IMR-90 (cell line): ENCODE results near the gene FNBP1. TPM values are rescaled to one million over a fixed set of nuclear protein-coding genes. Genes with fewer than 3 reads are reported as not detected.
A peak's percentile ranks its signal among the peaks of the same experiment; 100 is the strongest.

Experiments
- ATAC-seq: fragments of 200-7000 bp; cut with Tn5 transposase; 2 replicates; pipeline ENCODE4 v1.9.1; 2020; ENCODE audit warnings: low read depth, mild to moderate bottlenecking, moderate library complexity
- BruUV-seq: library from RNA; stranded (reverse); fragments of 400-500 nt; replicated peaks from 2 replicates; lab custom pipeline; 2021; lab: Mats Ljungman, UMichigan
- CTCF ChIA-PET: fragments of 300-600 bp; formaldehyde crosslinking; extraction: SDS; loops from one replicate; lab custom pipeline; 2021; ENCODE audit warnings: antibody characterized with exemption; lab: Yijun Ruan, JAX
- POLR2A ChIA-PET: fragments of 300-600 bp; sonication (Branson Sonifier 250); formaldehyde crosslinking; loops from one replicate; lab custom pipeline; 2022; ENCODE audit warnings: antibody characterized with exemption; ENCODE audit not compliant: unreplicated experiment; lab: Charles Lee
- DNase-seq: peaks from one replicate; pipeline ENCODE4 v3.0.0; 2013
- H2AFZ ChIP-seq: replicated peaks from 2 replicates; pipeline ENCODE3; 2013; ENCODE audit warnings: low read length, mild to moderate bottlenecking; ENCODE audit not compliant: poor library complexity
- H2AK5ac ChIP-seq: 2 replicates; pipeline ENCODE4 v1.6.1; 2013; ENCODE audit warnings: low read depth, low read length, inconsistent platforms
- H2AK9ac ChIP-seq: replicated peaks from 2 replicates; pipeline ENCODE3; 2013; ENCODE audit warnings: mild to moderate bottlenecking, low read depth, low read length, moderate library complexity; ENCODE audit not compliant: poor library complexity
- H2BK120ac ChIP-seq: 2 replicates; pipeline ENCODE4 v1.6.1; 2013; ENCODE audit warnings: low read depth, low read length, inconsistent platforms
- H2BK15ac ChIP-seq: 3 replicates; pipeline ENCODE4 v1.6.1; 2013; ENCODE audit warnings: low read depth, low read length, inconsistent platforms
- H2BK20ac ChIP-seq: 2 replicates; pipeline ENCODE4 v1.6.1; 2013; ENCODE audit warnings: low read depth, mild to moderate bottlenecking, inconsistent platforms, low read length, moderate library complexity
- H2BK5ac ChIP-seq: 2 replicates; pipeline ENCODE4 v1.6.1; 2013; ENCODE audit warnings: mild to moderate bottlenecking, low read depth, low read length, inconsistent platforms; ENCODE audit not compliant: poor library complexity, severe bottlenecking
- H3K14ac ChIP-seq: replicated peaks from 2 replicates; pipeline ENCODE4 v1.6.1; 2013; ENCODE audit warnings: low read depth, low read length, inconsistent platforms
- H3K18ac ChIP-seq: 2 replicates; pipeline ENCODE4 v1.6.1; 2013; ENCODE audit warnings: low read depth, low read length, control low read depth
- H3K23ac ChIP-seq: 2 replicates; pipeline ENCODE4 v1.6.1; 2013; ENCODE audit warnings: low read depth, low read length, inconsistent platforms
- H3K27ac ChIP-seq: 2 replicates; pipeline ENCODE4 v1.5.1; 2013; ENCODE audit warnings: mild to moderate bottlenecking, control low read depth, low read length; ENCODE audit not compliant: insufficient read depth
- H3K27me3 ChIP-seq: 2 replicates; pipeline ENCODE4 v1.6.1; 2013; ENCODE audit warnings: low read length; ENCODE audit not compliant: control insufficient read depth, insufficient read depth
- H3K36me3 ChIP-seq: 2 replicates; pipeline ENCODE4 v1.6.1; 2013; ENCODE audit warnings: low read length, mixed read lengths; ENCODE audit not compliant: control insufficient read depth, insufficient read depth
- H3K4ac ChIP-seq: 2 replicates; pipeline ENCODE4 v1.6.1; 2013; ENCODE audit warnings: low read depth, low read length, inconsistent platforms
- H3K4me1 ChIP-seq: 2 replicates; pipeline ENCODE4 v1.6.1; 2013; ENCODE audit warnings: low read length, mixed read lengths; ENCODE audit not compliant: control insufficient read depth, insufficient read depth
- H3K4me2 ChIP-seq: 2 replicates; pipeline ENCODE4 v1.6.1; 2013; ENCODE audit warnings: low read depth, mild to moderate bottlenecking, control low read depth, low read length, moderate library complexity
- H3K4me3 ChIP-seq: 2 replicates; pipeline ENCODE4 v1.5.1; 2013; ENCODE audit warnings: low read depth, mild to moderate bottlenecking, control low read depth, low read length, moderate library complexity; ENCODE audit not compliant: insufficient read depth
- H3K56ac ChIP-seq: 2 replicates; pipeline ENCODE4 v1.6.1; 2013; ENCODE audit warnings: low read length, inconsistent platforms; ENCODE audit not compliant: insufficient read depth; ENCODE audit errors: extremely low read depth
- H3K79me1 ChIP-seq, 2 experiments: 2 replicates each; pipeline ENCODE4 v1.6.1; 2013; ENCODE audit warnings: low read length in 2 of 2, inconsistent platforms in 1 of 2, low read depth in 1 of 2
- H3K9ac ChIP-seq: 2 replicates; pipeline ENCODE4 v1.6.1; 2013; ENCODE audit warnings: low read depth, low read length, control low read depth
- H3K9me1 ChIP-seq: 2 replicates; pipeline ENCODE4 v1.6.1; 2013; ENCODE audit warnings: low read length, inconsistent platforms; ENCODE audit not compliant: insufficient read depth
- H3K9me3 ChIP-seq: 2 replicates; pipeline ENCODE4 v1.6.1; 2013; ENCODE audit warnings: low read length; ENCODE audit not compliant: control insufficient read depth, insufficient read depth
- H4K20me1 ChIP-seq: 2 replicates; pipeline ENCODE4 v1.6.1; 2013; ENCODE audit warnings: low read length, inconsistent platforms; ENCODE audit not compliant: insufficient read depth
- H4K5ac ChIP-seq: 2 replicates; pipeline ENCODE4 v1.6.1; 2013; ENCODE audit warnings: mild to moderate bottlenecking, low read depth, low read length, control low read depth
- H4K8ac ChIP-seq, 2 experiments: 2 replicates each; pipeline ENCODE4 v1.6.1; 2013; ENCODE audit warnings: low read depth in 2 of 2, low read length in 2 of 2, control low read depth in 1 of 2, inconsistent platforms in 1 of 2
- H4K91ac ChIP-seq: 2 replicates; pipeline ENCODE4 v1.6.1; 2013; ENCODE audit warnings: low read depth, low read length, inconsistent platforms; ENCODE audit not compliant: insufficient read depth
- BHLHE40 ChIP-seq: fragments of 150-350 bp; IDR thresholded peaks from 2 replicates; pipeline ENCODE4 v1.6.1; 2016; ENCODE audit warnings: mild to moderate bottlenecking, low read depth, low read length
- CHD1 ChIP-seq: IDR thresholded peaks from 2 replicates; pipeline ENCODE4 v1.6.1; 2012; ENCODE audit warnings: low read depth, low read length, improper control_type of control experiment
- ELK1 ChIP-seq: fragments of 150-350 bp; IDR thresholded peaks from 2 replicates; pipeline ENCODE4 v1.6.1; 2016; ENCODE audit warnings: low read depth, mild to moderate bottlenecking, low read length, moderate library complexity, borderline replicate concordance
- FOS ChIP-seq: fragments of 150-350 bp; IDR thresholded peaks from 2 replicates; pipeline ENCODE4 v1.6.1; 2016; ENCODE audit warnings: low read depth, low read length
- MAFK ChIP-seq: IDR thresholded peaks from 2 replicates; pipeline ENCODE4 v1.6.1; 2012; ENCODE audit warnings: low read depth, low read length, improper control_type of control experiment
- MXI1 ChIP-seq: IDR thresholded peaks from 2 replicates; pipeline ENCODE4 v1.6.1; 2012; ENCODE audit warnings: low read depth, mild to moderate bottlenecking, low read length, moderate library complexity, borderline replicate concordance
- NFE2L2 ChIP-seq: fragments of 150-350 bp; IDR thresholded peaks from 2 replicates; pipeline ENCODE4 v1.6.1; 2016; ENCODE audit warnings: low read depth, mild to moderate bottlenecking, low read length
- POLR2A ChIP-seq: IDR thresholded peaks from 2 replicates; pipeline ENCODE4 v1.6.1; 2012; ENCODE audit warnings: mild to moderate bottlenecking, low read depth, low read length
- RAD21 ChIP-seq: IDR thresholded peaks from 2 replicates; pipeline ENCODE4 v1.6.1; 2012; ENCODE audit warnings: low read length, improper control_type of control experiment
- RFX5 ChIP-seq: IDR thresholded peaks from 2 replicates; pipeline ENCODE4 v1.8.0; 2012; ENCODE audit warnings: low read depth, mild to moderate bottlenecking, low read length, moderate library complexity
- SMC3 ChIP-seq: fragments of 150-350 bp; IDR thresholded peaks from 2 replicates; pipeline ENCODE4 v1.6.1; 2016; ENCODE audit warnings: low read depth, mild to moderate bottlenecking, antibody characterized with exemption, low read length, moderate library complexity
- USF2 ChIP-seq: fragments of 150-350 bp; IDR thresholded peaks from 2 replicates; pipeline ENCODE4 v1.6.1; 2017; ENCODE audit warnings: mild to moderate bottlenecking, antibody characterized with exemption, low read length, low read depth
- WGBS, 2 experiments: methylation state at CpG; one replicate each; pipeline versions ENCODE4 v1.1.5 to v1.1.7; 2013; ENCODE audit warnings: missing lambda C conversion rate in 2 of 2; ENCODE audit not compliant: insufficient read length in 1 of 2; ENCODE audit errors: extremely low coverage in 2 of 2; 5-methylcytosine and 5-hydroxymethylcytosine counted together
- dilution Hi-C: fragments of 300-500 bp; cut with HindIII; formaldehyde crosslinking; loops from one replicate; pipeline ENCODE4 v1.14.3; 2018; ENCODE audit warnings: low sequenced_read_pairs; ENCODE audit not compliant: unreplicated experiment
- in situ Hi-C: fragments of 300-500 bp; cut with MboI; formaldehyde crosslinking; loops from 3 replicates; pipeline ENCODE4 v1.14.3; 2019; ENCODE audit warnings: low sequenced_read_pairs, inconsistent platforms, mixed read lengths
- intact Hi-C: fragments of 100-400 bp; cut with micrococcal nuclease; formaldehyde crosslinking; loops from 2 replicates; pipeline ENCODE4 v1.10.0; 2022
- polyA plus RNA-seq, 3 experiments: library from polyadenylated mRNA; depleted of rRNA; stranded (reverse); fragments of >200 nt; gene quantifications; 2 replicates each; pipeline ENCODE4 v1.2.3, GENCODE V29; 2012; ENCODE audit warnings: low replicate concordance in 1 of 3
- total RNA-seq: library from RNA; depleted of rRNA; stranded (reverse); fragments of >200 nt; gene quantifications from 2 replicates; pipeline ENCODE4 v1.2.3, GENCODE V29; 2012

The FNBP1 gene
- total and polyA plus RNA-seq, 2 of the 4 experiments (the other 2 are of a cell fraction), result 10.3 to 15.4 TPM

GRCh38 chr9:129990269-129991010 lies 52.5 kb downstream of the FNBP1 start:
- Histone ChIP-seq H3K79me1 (peaks cover 14 to 33% of the 10 kb centered on the region in 2 experiments; a peak in 3 of 4 replicates), H4K5ac (no peak overlapping the region), H3K4me3 (no peak overlapping the region), H3K4ac (peak overlapping the region; percentile 60; the same call in 1 of the 2 replicates), H2AK5ac (peak overlapping the region; percentile 67; the same call in 1 of the 2 replicates), H3K14ac (no peak overlapping the region), H3K9me3 (no peaks in the 10 kb centered on the region), H3K4me1 (peaks cover 14% of the 10 kb centered on the region), H2AFZ (no peak overlapping the region), H2BK15ac (peak overlapping the region; percentile 78; the same call in 1 of the 3 replicates), H2BK5ac (no peak overlapping the region), H3K9ac (no peak overlapping the region), H2BK20ac (peak overlapping the region; percentile 39; the same call in 1 of the 2 replicates), H3K36me3 (peaks cover 2% of the 10 kb centered on the region; the same call in 1 of the 2 replicates), H4K20me1 (peaks cover 5% of the 10 kb centered on the region; the same call in 1 of the 2 replicates), H3K23ac (no peak overlapping the region), H4K8ac (no peak overlapping the region), H3K18ac (peak overlapping the region; percentile 38; the same call in 1 of the 2 replicates), H3K4me2 (no peak overlapping the region), H3K9me1 (peaks cover 6% of the 10 kb centered on the region; the same call in 1 of the 2 replicates), H2AK9ac (peak overlapping the region; percentile 44), H3K27ac (no peak overlapping the region), H4K91ac (no peak overlapping the region; the same call in 1 of the 2 replicates), H2BK120ac (peak overlapping the region; percentile 53), H3K56ac (no peak overlapping the region), H3K27me3 (no peaks in the 10 kb centered on the region)
- dilution Hi-C loops (no loop called here), intact Hi-C loops (no loop called here), in situ Hi-C loops (no loop called here)
- BruUV-seq, result no TSS peak
- DNase-seq, result no peak
- TF ChIP-seq RAD21 (no peak), SMC3 (no peak), POLR2A (no peak), RFX5 (no peak), CHD1 (no peak), USF2 (no peak), FOS (no peak), ELK1 (no peak), MXI1 (no peak), NFE2L2 (no peak), MAFK (no peak), BHLHE40 (no peak)
- ATAC-seq, result no peak
- POLR2A ChIA-PET, result no interaction called here
- CTCF ChIA-PET, result no interaction called here
- WGBS, 2 experiments, result 72% methylated on average over 6 of the region's 6 CpGs; no CpG with 5 or more reads in 1 of the 2 experiments
